Neural cell (in vitro differentiated cells): ENCODE results near the gene COL1A1. TPM values are rescaled to one million over a fixed set of nuclear protein-coding genes. Genes with fewer than 3 reads are reported as not detected.

ENCODE experiments used
- H2AFZ ChIP-seq: fragments of 200-600, 300-800 bp; sonication (generic), shearing (Covaris generic); 2 replicates; pipeline ENCODE4 v1.6.0; 2014; ENCODE audit warnings: low read depth, mild to moderate bottlenecking, antibody characterized with exemption, low read length, moderate library complexity
- H3F3A ChIP-seq: fragments of 200-600 bp; shearing (Covaris generic); 2 replicates; pipeline ENCODE4 v1.6.1; 2016; ENCODE audit warnings: mild to moderate bottlenecking, moderate library complexity, mixed read lengths, antibody characterized with exemption, low read length; ENCODE audit not compliant: insufficient read depth, poor library complexity, severe bottlenecking
- H3K27ac ChIP-seq: fragments of 200-600, 300-800 bp; sonication (generic), shearing (Covaris generic); 2 replicates; pipeline ENCODE4 v1.5.1; 2014; ENCODE audit warnings: mild to moderate bottlenecking, low read length, moderate library complexity
- H3K27me3 ChIP-seq: fragments of 300-800, 200-600 bp; sonication (generic), shearing (Covaris generic); 2 replicates; pipeline ENCODE4 v1.6.0; 2014; ENCODE audit warnings: mild to moderate bottlenecking, low read depth, low read length, moderate library complexity; ENCODE audit not compliant: insufficient read depth
- H3K36me3 ChIP-seq: fragments of 300-800, 200-600 bp; sonication (generic), shearing (Covaris generic); 2 replicates; pipeline ENCODE4 v1.5.1; 2014; ENCODE audit warnings: mild to moderate bottlenecking, antibody characterized with exemption, low read length, moderate library complexity; ENCODE audit not compliant: insufficient read depth
- H3K4me2 ChIP-seq: fragments of 300-800, 200-600 bp; sonication (generic), shearing (Covaris generic); 2 replicates; pipeline ENCODE4 v1.6.0; 2014; ENCODE audit warnings: mild to moderate bottlenecking, low read length
- H3K4me3 ChIP-seq: fragments of 300-800, 200-600 bp; sonication (generic), shearing (Covaris generic); 2 replicates; pipeline ENCODE4 v1.5.1; 2014; ENCODE audit warnings: mild to moderate bottlenecking, low read length, moderate library complexity
- H3K79me2 ChIP-seq: fragments of 200-600 bp; shearing (Covaris generic); replicated peaks from 2 replicates; pipeline ENCODE4 v1.6.0; 2014; ENCODE audit warnings: mild to moderate bottlenecking, low read length, moderate library complexity; ENCODE audit not compliant: insufficient read depth
- H3K9ac ChIP-seq: fragments of 300-800, 200-600 bp; sonication (generic), shearing (Covaris generic); 2 replicates; pipeline ENCODE4 v1.6.1; 2016; ENCODE audit warnings: mild to moderate bottlenecking, low read length, mixed read lengths
- H3K9me2 ChIP-seq: fragments of 200-600 bp; shearing (Covaris generic); 2 replicates; pipeline ENCODE4 v1.6.1; 2016; ENCODE audit warnings: mild to moderate bottlenecking, low read length, mixed read lengths; ENCODE audit not compliant: insufficient read depth
- H3K9me3 ChIP-seq: fragments of 200-600, 300-800 bp; sonication (generic), shearing (Covaris generic); 2 replicates; pipeline ENCODE4 v1.6.1; 2016; ENCODE audit warnings: mild to moderate bottlenecking, mixed run types, low read length, moderate library complexity, mixed read lengths
- H4K20me1 ChIP-seq: fragments of 200-600 bp; shearing (Covaris generic); 2 replicates; pipeline ENCODE4 v1.6.1; 2016; ENCODE audit warnings: mild to moderate bottlenecking, mixed run types; ENCODE audit not compliant: insufficient read depth
- EP300 ChIP-seq: fragments of 450-650 bp; conservative IDR thresholded peaks from 2 replicates; pipeline ENCODE4 v1.6.1; 2014; ENCODE audit warnings: antibody characterized with exemption, mild to moderate bottlenecking, moderate library complexity; ENCODE audit not compliant: poor library complexity, severe bottlenecking
- EZH2 ChIP-seq: fragments of 200-600, 300-800 bp; shearing (Covaris generic), sonication (generic); IDR thresholded peaks from 2 replicates; pipeline ENCODE4 v1.6.1; 2014; ENCODE audit warnings: antibody characterized with exemption, low read length, borderline replicate concordance, mild to moderate bottlenecking; ENCODE audit not compliant: insufficient read depth, poor library complexity, severe bottlenecking
- MXI1 ChIP-seq: fragments of 450-650 bp; conservative IDR thresholded peaks from 2 replicates; pipeline ENCODE4 v1.6.1; 2014; ENCODE audit warnings: antibody characterized with exemption, mild to moderate bottlenecking; ENCODE audit not compliant: poor library complexity, severe bottlenecking
- POLR2AphosphoS5 ChIP-seq: IDR thresholded peaks from 2 replicates; pipeline ENCODE4 v1.6.1; 2012
- RAD21 ChIP-seq: fragments of 450-650 bp; conservative IDR thresholded peaks from 2 replicates; pipeline ENCODE4 v1.6.1; 2014; ENCODE audit warnings: antibody characterized with exemption, mild to moderate bottlenecking, moderate library complexity
- SMC3 ChIP-seq: fragments of 450-650 bp; conservative IDR thresholded peaks from 2 replicates; pipeline ENCODE4 v1.6.1; 2014; ENCODE audit warnings: antibody characterized with exemption, mild to moderate bottlenecking, moderate library complexity; ENCODE audit not compliant: poor library complexity
- TAF1 ChIP-seq: IDR thresholded peaks from 2 replicates; pipeline ENCODE4 v1.6.1; 2012; ENCODE audit warnings: low read depth
- polyA plus RNA-seq: library from polyadenylated mRNA; depleted of rRNA; stranded (reverse); fragments of >200 nt; gene quantifications from 2 replicates; pipeline ENCODE4 v1.2.3, GENCODE V29; 2014
- TF ChIP-seq, protein P1 (sequence below): IDR thresholded peaks from 2 replicates; pipeline ENCODE4 v1.6.1; 2012; ENCODE audit warnings: borderline replicate concordance
- TF ChIP-seq, protein P2 (sequence below): fragments of 450-650 bp; IDR thresholded peaks from 2 replicates; pipeline ENCODE4 v1.5.1; 2014; ENCODE audit warnings: antibody characterized with exemption, mild to moderate bottlenecking, moderate library complexity; ENCODE audit not compliant: poor library complexity, severe bottlenecking

COL1A1 gene
- polyA plus RNA-seq, 1 donor from 2014 or later = 0.14 TPM

DNA sequence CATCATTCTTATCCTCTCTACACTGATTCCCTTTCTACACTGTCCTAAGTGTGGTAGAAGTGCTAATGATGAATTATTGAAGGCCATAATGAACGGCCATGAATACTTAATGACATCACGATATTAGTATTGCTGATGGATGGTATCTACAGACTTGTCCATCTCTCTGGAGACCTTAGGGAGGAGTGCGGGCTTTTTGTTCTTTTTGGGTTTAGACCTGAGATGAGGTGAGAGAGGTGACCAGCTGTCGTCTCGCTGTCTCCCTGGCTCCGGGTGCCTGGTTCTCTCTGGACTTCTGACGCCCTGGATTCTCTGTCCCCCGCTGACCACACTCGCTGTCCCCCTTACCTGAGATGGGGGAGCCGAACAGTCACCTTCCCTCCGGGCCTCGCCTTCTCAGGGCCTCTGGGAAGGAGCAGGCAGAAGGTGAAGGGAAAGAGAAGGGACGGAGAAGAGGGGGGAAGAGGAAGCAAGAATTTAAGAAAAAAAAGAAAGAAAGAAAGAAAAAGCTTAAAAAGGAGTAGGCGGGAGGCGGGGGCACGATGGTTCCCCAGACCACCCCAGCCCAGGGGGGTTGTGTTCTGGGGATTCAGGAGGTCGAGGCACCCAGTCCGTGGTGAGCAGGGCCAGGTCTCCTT is 18.5 kb downstream of the COL1A1 start:
- no peaks in the 10 kb centered on the region for H3K36me3 ChIP-seq
- no peaks in the 10 kb centered on the region for H3F3A ChIP-seq
- no peaks in the 10 kb centered on the region for H3K9me3 ChIP-seq
- H2AFZ ChIP-seq = no peak overlapping the region
- H3K4me2 ChIP-seq = no peak overlapping the region
- H4K20me1 ChIP-seq = no peaks in the 10 kb centered on the region
- no peak overlapping the region for H3K9ac ChIP-seq
- no peaks in the 10 kb centered on the region for H3K79me2 ChIP-seq
- no peak overlapping the region for H3K4me3 ChIP-seq
- no peak overlapping the region for H3K27ac ChIP-seq
- H3K9me2 ChIP-seq = no peaks in the 10 kb centered on the region
- no peaks in the 10 kb centered on the region for H3K27me3 ChIP-seq
- TF ChIP-seq, protein P1, sequence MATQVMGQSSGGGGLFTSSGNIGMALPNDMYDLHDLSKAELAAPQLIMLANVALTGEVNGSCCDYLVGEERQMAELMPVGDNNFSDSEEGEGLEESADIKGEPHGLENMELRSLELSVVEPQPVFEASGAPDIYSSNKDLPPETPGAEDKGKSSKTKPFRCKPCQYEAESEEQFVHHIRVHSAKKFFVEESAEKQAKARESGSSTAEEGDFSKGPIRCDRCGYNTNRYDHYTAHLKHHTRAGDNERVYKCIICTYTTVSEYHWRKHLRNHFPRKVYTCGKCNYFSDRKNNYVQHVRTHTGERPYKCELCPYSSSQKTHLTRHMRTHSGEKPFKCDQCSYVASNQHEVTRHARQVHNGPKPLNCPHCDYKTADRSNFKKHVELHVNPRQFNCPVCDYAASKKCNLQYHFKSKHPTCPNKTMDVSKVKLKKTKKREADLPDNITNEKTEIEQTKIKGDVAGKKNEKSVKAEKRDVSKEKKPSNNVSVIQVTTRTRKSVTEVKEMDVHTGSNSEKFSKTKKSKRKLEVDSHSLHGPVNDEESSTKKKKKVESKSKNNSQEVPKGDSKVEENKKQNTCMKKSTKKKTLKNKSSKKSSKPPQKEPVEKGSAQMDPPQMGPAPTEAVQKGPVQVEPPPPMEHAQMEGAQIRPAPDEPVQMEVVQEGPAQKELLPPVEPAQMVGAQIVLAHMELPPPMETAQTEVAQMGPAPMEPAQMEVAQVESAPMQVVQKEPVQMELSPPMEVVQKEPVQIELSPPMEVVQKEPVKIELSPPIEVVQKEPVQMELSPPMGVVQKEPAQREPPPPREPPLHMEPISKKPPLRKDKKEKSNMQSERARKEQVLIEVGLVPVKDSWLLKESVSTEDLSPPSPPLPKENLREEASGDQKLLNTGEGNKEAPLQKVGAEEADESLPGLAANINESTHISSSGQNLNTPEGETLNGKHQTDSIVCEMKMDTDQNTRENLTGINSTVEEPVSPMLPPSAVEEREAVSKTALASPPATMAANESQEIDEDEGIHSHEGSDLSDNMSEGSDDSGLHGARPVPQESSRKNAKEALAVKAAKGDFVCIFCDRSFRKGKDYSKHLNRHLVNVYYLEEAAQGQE = no peak
- TF ChIP-seq SMC3 (no peak), RAD21 (no peak), EZH2 (no peak), POLR2AphosphoS5 (no peak), TAF1 (no peak), MXI1 (no peak), EP300 (no peak)
- TF ChIP-seq, protein P2, sequence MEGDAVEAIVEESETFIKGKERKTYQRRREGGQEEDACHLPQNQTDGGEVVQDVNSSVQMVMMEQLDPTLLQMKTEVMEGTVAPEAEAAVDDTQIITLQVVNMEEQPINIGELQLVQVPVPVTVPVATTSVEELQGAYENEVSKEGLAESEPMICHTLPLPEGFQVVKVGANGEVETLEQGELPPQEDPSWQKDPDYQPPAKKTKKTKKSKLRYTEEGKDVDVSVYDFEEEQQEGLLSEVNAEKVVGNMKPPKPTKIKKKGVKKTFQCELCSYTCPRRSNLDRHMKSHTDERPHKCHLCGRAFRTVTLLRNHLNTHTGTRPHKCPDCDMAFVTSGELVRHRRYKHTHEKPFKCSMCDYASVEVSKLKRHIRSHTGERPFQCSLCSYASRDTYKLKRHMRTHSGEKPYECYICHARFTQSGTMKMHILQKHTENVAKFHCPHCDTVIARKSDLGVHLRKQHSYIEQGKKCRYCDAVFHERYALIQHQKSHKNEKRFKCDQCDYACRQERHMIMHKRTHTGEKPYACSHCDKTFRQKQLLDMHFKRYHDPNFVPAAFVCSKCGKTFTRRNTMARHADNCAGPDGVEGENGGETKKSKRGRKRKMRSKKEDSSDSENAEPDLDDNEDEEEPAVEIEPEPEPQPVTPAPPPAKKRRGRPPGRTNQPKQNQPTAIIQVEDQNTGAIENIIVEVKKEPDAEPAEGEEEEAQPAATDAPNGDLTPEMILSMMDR = no peak

DNA sequence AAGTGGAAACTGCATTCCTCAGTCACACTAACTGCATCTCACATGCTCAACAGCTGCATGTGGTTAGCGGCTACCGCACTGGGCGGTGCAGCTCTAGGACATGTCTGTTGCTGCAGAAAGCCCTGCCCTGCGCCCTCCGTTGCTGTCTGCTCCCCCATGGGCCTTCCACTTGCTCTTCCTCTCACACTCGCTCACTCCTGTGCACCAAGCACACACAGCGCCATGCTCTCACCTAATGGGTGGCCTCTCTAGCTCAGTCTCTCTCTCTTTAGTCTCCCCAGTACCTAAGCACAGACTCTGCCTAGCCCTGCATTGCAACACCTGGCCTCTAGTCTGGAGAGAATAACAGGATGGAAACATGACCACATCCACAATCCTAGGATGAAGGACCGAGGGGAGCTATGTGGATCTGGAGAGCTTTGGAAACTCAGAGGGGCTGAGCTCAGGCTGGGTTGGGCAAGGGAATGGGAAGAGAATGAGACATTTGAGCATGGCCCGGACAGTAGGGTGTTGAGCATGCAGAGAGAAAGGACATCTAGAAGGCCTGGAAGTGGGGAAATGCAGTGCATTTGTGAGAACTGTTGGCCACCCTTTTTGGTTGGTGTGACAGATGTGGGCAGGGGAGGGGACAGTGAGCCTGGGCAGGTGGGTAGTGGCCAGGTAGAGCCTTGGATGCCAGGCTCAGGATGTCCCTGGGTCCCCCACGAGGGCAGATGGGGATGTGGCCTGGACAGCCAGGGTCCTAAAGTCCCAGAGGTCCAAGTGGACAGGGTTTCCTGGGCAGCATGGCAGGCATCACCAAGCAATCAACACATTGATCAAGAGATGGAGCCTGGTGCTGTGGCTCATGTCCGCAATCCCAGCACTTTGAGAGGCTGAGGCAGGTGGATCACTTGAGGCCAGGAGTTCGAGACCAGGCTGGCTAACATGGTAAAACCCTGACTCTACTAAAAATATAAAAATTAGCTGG is 19.6 kb downstream of the COL1A1 start:
- no peaks in the 10 kb centered on the region for H3F3A ChIP-seq
- H3K9ac ChIP-seq = no peak overlapping the region
- no peak overlapping the region for H3K4me2 ChIP-seq
- no peaks in the 10 kb centered on the region for H3K9me3 ChIP-seq
- no peak overlapping the region for H3K4me3 ChIP-seq
- H4K20me1 ChIP-seq = no peaks in the 10 kb centered on the region
- H2AFZ ChIP-seq = no peak overlapping the region
- no peaks in the 10 kb centered on the region for H3K9me2 ChIP-seq
- H3K79me2 ChIP-seq = no peaks in the 10 kb centered on the region
- TF ChIP-seq TAF1 = no peak
- TF ChIP-seq EP300 = no peak
- TF ChIP-seq EZH2 = no peak
- no peak for TF ChIP-seq RAD21
- no peak for TF ChIP-seq SMC3
- TF ChIP-seq POLR2AphosphoS5 = no peak
- TF ChIP-seq, protein P1 = no peak
- no peak for TF ChIP-seq MXI1
- TF ChIP-seq, protein P2 = no peak
- no peak overlapping the region for H3K27ac ChIP-seq
- no peaks in the 10 kb centered on the region for H3K36me3 ChIP-seq
- H3K27me3 ChIP-seq = no peaks in the 10 kb centered on the region
